DOHH2 (cell line): ENCODE results near the gene C2CD4D.

Experiments used
- EZH2phosphoT487 ChIP-seq: fragments of 200-600 bp; sonication (generic); IDR thresholded peaks from 2 replicates; pipeline ENCODE4 v1.6.1; 2017; ENCODE audit warnings: borderline replicate concordance, mild to moderate bottlenecking, antibody characterized with exemption, low read length, moderate library complexity, mixed read lengths
- TF ChIP-seq, protein P1 (sequence below): fragments of 200-600 bp; sonication (generic); IDR thresholded peaks from one replicate; pipeline ENCODE4 v1.5.1; 2014; ENCODE audit warnings: antibody characterized with exemption, mild to moderate bottlenecking, low read depth, low read length; ENCODE audit not compliant: poor library complexity, severe bottlenecking

DNA sequence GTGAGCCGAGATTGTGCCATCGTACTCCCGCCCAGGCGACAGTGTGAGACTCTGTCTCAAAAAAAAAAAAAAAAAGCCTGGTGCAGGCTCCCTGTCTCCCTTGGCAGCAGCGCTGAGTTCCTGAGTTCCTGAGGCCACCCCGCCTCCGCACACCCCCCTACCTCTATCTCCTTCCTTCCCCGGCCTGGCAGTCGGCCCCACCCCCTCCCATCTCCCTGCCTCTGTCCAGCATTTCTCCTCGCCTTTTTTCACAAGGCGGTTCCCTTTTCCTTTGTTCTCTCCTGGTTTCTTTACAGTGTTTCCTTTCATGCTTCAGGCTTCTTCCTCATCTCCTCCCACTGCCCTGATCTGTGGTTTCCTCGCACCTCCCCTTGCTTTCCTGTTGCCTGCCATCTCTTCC is 10.7 kb downstream of the C2CD4D start:
- TF ChIP-seq, protein P1, sequence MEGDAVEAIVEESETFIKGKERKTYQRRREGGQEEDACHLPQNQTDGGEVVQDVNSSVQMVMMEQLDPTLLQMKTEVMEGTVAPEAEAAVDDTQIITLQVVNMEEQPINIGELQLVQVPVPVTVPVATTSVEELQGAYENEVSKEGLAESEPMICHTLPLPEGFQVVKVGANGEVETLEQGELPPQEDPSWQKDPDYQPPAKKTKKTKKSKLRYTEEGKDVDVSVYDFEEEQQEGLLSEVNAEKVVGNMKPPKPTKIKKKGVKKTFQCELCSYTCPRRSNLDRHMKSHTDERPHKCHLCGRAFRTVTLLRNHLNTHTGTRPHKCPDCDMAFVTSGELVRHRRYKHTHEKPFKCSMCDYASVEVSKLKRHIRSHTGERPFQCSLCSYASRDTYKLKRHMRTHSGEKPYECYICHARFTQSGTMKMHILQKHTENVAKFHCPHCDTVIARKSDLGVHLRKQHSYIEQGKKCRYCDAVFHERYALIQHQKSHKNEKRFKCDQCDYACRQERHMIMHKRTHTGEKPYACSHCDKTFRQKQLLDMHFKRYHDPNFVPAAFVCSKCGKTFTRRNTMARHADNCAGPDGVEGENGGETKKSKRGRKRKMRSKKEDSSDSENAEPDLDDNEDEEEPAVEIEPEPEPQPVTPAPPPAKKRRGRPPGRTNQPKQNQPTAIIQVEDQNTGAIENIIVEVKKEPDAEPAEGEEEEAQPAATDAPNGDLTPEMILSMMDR = no peak
- TF ChIP-seq EZH2phosphoT487 = no peak
